Activated CD4-positive, alpha-beta memory T cell treated with anti-CD3 and anti-CD28 coated beads, Interleukin-2, amount 10 ng/mL, durations not matched to agents 7 days and 5 days (primary cell): ENCODE data around the gene SHB. TPM values are rescaled to one million over a fixed set of nuclear protein-coding genes. Genes with fewer than 3 reads are reported as not detected.
"Not testable (repeated sequence)": the region's sequence is repeated elsewhere in the genome, so short reads cannot be mapped to it uniquely, and the experiment has no call there.

ENCODE experiments used
- CTCF ChIA-PET: fragments of 350-600 bp; sonication (Branson Sonifier 250); formaldehyde crosslinking; loops from one replicate; lab custom pipeline; 2021; ENCODE audit warnings: antibody characterized with exemption, inconsistent platforms; lab: Charles Lee
- POLR2A ChIA-PET: fragments of 350-600 bp; sonication (Branson Sonifier 250); formaldehyde crosslinking; loops from one replicate; lab custom pipeline; 2021; ENCODE audit warnings: antibody characterized with exemption; lab: Charles Lee
- DNase-seq: peaks from one replicate; pipeline ENCODE4 v3.0.0-alpha.2; 2020
- H3K27ac Mint-ChIP-seq: one replicate; pipeline ENCODE4 v1.8.0; 2021; ENCODE audit warnings: mild to moderate bottlenecking, mixed read lengths
- H3K27me3 Mint-ChIP-seq: one replicate; pipeline ENCODE4 v1.8.0; 2021; ENCODE audit warnings: mixed read lengths
- H3K36me3 Mint-ChIP-seq: one replicate; pipeline ENCODE4 v1.8.0; 2021; ENCODE audit warnings: low read depth, mixed read lengths
- H3K4me1 Mint-ChIP-seq: one replicate; pipeline ENCODE4 v1.8.0; 2021; ENCODE audit warnings: mixed read lengths
- H3K4me3 Mint-ChIP-seq: one replicate; pipeline ENCODE4 v1.8.0; 2021; ENCODE audit warnings: mild to moderate bottlenecking, mixed read lengths
- H3K9me3 Mint-ChIP-seq: one replicate; pipeline ENCODE4 v1.8.0; 2021; ENCODE audit warnings: mixed read lengths
- total RNA-seq, 2 experiments: library from RNA; stranded (reverse); gene quantifications; one replicate each; pipeline ENCODE4 v1.2.3, GENCODE V29; 2021

Gene SHB
- total RNA-seq, 2 experiments from 2014 or later = 0.93 to 1.0 TPM

- H3K4me1 Mint-ChIP-seq = no peaks in the 10 kb centered on the region
- H3K9me3 Mint-ChIP-seq = no peaks in the 10 kb centered on the region
- H3K27ac Mint-ChIP-seq = no peak overlapping the region
- no peaks in the 10 kb centered on the region for H3K36me3 Mint-ChIP-seq
- CTCF ChIA-PET = interaction anchor here (0.6 kb wide), 1 partner anchor 8 kb away, joined by 3 read pairs; no protein-coding TSS in a partner anchor
- peaks cover 2% of the 10 kb centered on the region for H3K27me3 Mint-ChIP-seq
- DNase-seq = no peak
- H3K4me3 Mint-ChIP-seq = no peak overlapping the region
- POLR2A ChIA-PET = no interaction called here
Measured at GRCh38 chr9:37971691-37972090, 97.3 kb downstream of the SHB start.

GRCh38 chr9:37971108-37971459, 97.9 kb downstream of the SHB start:
- no peak overlapping the region for H3K4me3 Mint-ChIP-seq
- no peak for DNase-seq
- no peaks in the 10 kb centered on the region for H3K4me1 Mint-ChIP-seq
- POLR2A ChIA-PET = no interaction called here
- no peaks in the 10 kb centered on the region for H3K9me3 Mint-ChIP-seq
- H3K27me3 Mint-ChIP-seq = peaks cover 2% of the 10 kb centered on the region
- H3K27ac Mint-ChIP-seq = no peak overlapping the region
- H3K36me3 Mint-ChIP-seq = no peaks in the 10 kb centered on the region
- CTCF ChIA-PET = interaction anchor here (0.6 kb wide), 1 partner anchor 8 kb away, joined by 3 read pairs; no protein-coding TSS in a partner anchor

GRCh38 chr9:37970301-37971107, 98.5 kb downstream of the SHB start:
- H3K9me3 Mint-ChIP-seq = no peaks in the 10 kb centered on the region
- H3K4me3 Mint-ChIP-seq = no peak overlapping the region
- no peak overlapping the region for H3K27ac Mint-ChIP-seq
- H3K4me1 Mint-ChIP-seq = peaks cover 2% of the 10 kb centered on the region
- POLR2A ChIA-PET = no interaction called here
- H3K36me3 Mint-ChIP-seq = no peaks in the 10 kb centered on the region
- CTCF ChIA-PET = interaction anchor here (1.0 kb wide), 1 partner anchor 57 kb away, joined by 3 read pairs; no protein-coding TSS in a partner anchor
- DNase-seq = no peak
- H3K27me3 Mint-ChIP-seq = no peaks in the 10 kb centered on the region

GRCh38 chr9:37969558-37970300, 99.3 kb downstream of the SHB start:
- H3K27me3 Mint-ChIP-seq = no peaks in the 10 kb centered on the region
- ChIA-PET POLR2A (no interaction called here), CTCF (interaction anchor here (1.0 kb wide), 1 partner anchor 56 kb away, joined by 3 read pairs; no protein-coding TSS in a partner anchor)
- H3K27ac Mint-ChIP-seq = no peak overlapping the region
- peaks cover 2% of the 10 kb centered on the region for H3K4me1 Mint-ChIP-seq
- H3K4me3 Mint-ChIP-seq = no peak overlapping the region
- no peak for DNase-seq
- no peaks in the 10 kb centered on the region for H3K9me3 Mint-ChIP-seq
- H3K36me3 Mint-ChIP-seq = no peaks in the 10 kb centered on the region

GRCh38 chr9:37969130-37969529, 99.9 kb downstream of the SHB start:
- H3K27me3 Mint-ChIP-seq = no peaks in the 10 kb centered on the region
- no peak for DNase-seq
- CTCF ChIA-PET = no interaction called here
- H3K36me3 Mint-ChIP-seq = no peaks in the 10 kb centered on the region
- no peak overlapping the region for H3K4me3 Mint-ChIP-seq
- H3K9me3 Mint-ChIP-seq = no peaks in the 10 kb centered on the region
- H3K4me1 Mint-ChIP-seq = peaks cover 6% of the 10 kb centered on the region
- no peak overlapping the region for H3K27ac Mint-ChIP-seq
- POLR2A ChIA-PET = no interaction called here

- no peak for DNase-seq
- no peak overlapping the region for H3K27ac Mint-ChIP-seq
- CTCF ChIA-PET = interaction anchor here (1.1 kb wide), 1 partner anchor 27 kb away, joined by 3 read pairs; no protein-coding TSS in a partner anchor
- peaks cover 6% of the 10 kb centered on the region for H3K4me1 Mint-ChIP-seq
- no peaks in the 10 kb centered on the region for H3K36me3 Mint-ChIP-seq
- H3K9me3 Mint-ChIP-seq = no peaks in the 10 kb centered on the region
- no peak overlapping the region for H3K4me3 Mint-ChIP-seq
- H3K27me3 Mint-ChIP-seq = no peaks in the 10 kb centered on the region
- POLR2A ChIA-PET = no interaction called here
Measured at GRCh38 chr9:37968228-37968701, 100.8 kb downstream of the SHB start.

DNA sequence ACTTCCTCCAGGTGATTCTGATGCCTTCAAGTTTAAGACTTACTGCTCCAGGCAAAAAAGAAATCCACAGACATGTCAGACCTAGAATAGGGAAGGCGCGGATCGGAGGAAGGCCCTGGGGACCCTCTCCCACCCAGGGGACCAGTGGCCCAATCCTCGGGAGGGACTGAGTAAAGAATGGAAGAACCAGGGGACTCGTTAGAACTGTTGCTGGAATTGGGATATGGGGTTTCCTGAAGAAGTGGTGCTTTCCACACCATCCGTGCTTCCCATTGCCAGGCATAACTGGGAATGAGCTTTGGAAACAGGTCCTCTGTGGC, 101.3 kb downstream of the SHB start:
- Mint-ChIP-seq H3K4me1 (peaks cover 6% of the 10 kb centered on the region), H3K36me3 (no peaks in the 10 kb centered on the region), H3K4me3 (no peak overlapping the region), H3K27ac (no peak overlapping the region), H3K27me3 (no peaks in the 10 kb centered on the region), H3K9me3 (no peaks in the 10 kb centered on the region)
- CTCF ChIA-PET = interaction anchor here (1.0 to 1.1 kb wide), 2 partner anchors 26 to 218 kb away, joined by 3 read pairs; no protein-coding TSS in a partner anchor
- POLR2A ChIA-PET = no interaction called here
- no peak for DNase-seq

- ChIA-PET CTCF (interaction anchor here (1.0 to 1.1 kb wide), 2 partner anchors 26 to 217 kb away, joined by 3 read pairs; no protein-coding TSS in a partner anchor), POLR2A (no interaction called here)
- Mint-ChIP-seq H3K4me1 (peaks cover 6% of the 10 kb centered on the region), H3K9me3 (no peaks in the 10 kb centered on the region), H3K27ac (no peak overlapping the region), H3K36me3 (no peaks in the 10 kb centered on the region), H3K27me3 (no peaks in the 10 kb centered on the region), H3K4me3 (no peak overlapping the region)
- DNase-seq = no peak
Measured at GRCh38 chr9:37967014-37967760, 101.8 kb downstream of the SHB start.

- H3K4me1 Mint-ChIP-seq = peaks cover 9% of the 10 kb centered on the region
- POLR2A ChIA-PET = no interaction called here
- H3K9me3 Mint-ChIP-seq = no peaks in the 10 kb centered on the region
- no peaks in the 10 kb centered on the region for H3K36me3 Mint-ChIP-seq
- no peaks in the 10 kb centered on the region for H3K27me3 Mint-ChIP-seq
- CTCF ChIA-PET = interaction anchor here (1.0 kb wide), 1 partner anchor 217 kb away, joined by 3 read pairs; no protein-coding TSS in a partner anchor
- no peak overlapping the region for H3K4me3 Mint-ChIP-seq
- DNase-seq = no peak
- no peak overlapping the region for H3K27ac Mint-ChIP-seq
Measured at GRCh38 chr9:37966412-37967013, 102.5 kb downstream of the SHB start.

GRCh38 chr9:37965676-37966345, 103.2 kb downstream of the SHB start:
- DNase-seq, H3K36me3 Mint-ChIP-seq, H3K4me3 Mint-ChIP-seq, POLR2A ChIA-PET, H3K27ac Mint-ChIP-seq, H3K27me3 Mint-ChIP-seq, CTCF ChIA-PET, H3K9me3 Mint-ChIP-seq: not testable (repeated sequence)
- H3K4me1 Mint-ChIP-seq = peaks cover 14% of the 10 kb centered on the region

- POLR2A ChIA-PET = no interaction called here
- Mint-ChIP-seq H3K9me3 (no peaks in the 10 kb centered on the region), H3K27me3 (no peaks in the 10 kb centered on the region), H3K27ac (no peak overlapping the region), H3K4me1 (peaks cover 14% of the 10 kb centered on the region), H3K4me3 (no peak overlapping the region), H3K36me3 (no peaks in the 10 kb centered on the region)
- no peak for DNase-seq
- CTCF ChIA-PET = no interaction called here
Measured at GRCh38 chr9:37965116-37965515, 103.9 kb downstream of the SHB start.

DNA sequence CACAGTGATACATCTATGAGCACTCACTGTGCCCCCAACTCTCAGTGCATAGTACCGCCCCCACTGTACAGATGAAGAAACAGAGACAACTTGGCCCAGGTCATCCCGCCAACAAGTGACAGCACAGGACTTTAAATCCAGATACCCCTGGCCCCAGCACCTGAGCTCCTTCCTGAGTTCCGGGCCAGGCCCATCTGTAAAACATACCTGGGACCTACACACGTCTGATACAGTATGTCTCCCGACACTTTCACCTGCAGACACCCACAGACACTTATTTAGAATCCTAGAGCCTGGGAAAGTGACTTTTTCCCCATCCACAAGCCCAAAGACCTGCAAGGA, 104.3 kb downstream of the SHB start:
- Mint-ChIP-seq H3K4me3 (no peak overlapping the region), H3K4me1 (peaks cover 14% of the 10 kb centered on the region), H3K27ac (no peak overlapping the region), H3K36me3 (no peaks in the 10 kb centered on the region), H3K9me3 (no peaks in the 10 kb centered on the region), H3K27me3 (no peaks in the 10 kb centered on the region)
- ChIA-PET POLR2A (no interaction called here), CTCF (no interaction called here)
- DNase-seq = no peak
